K562 (cell line): ENCODE results near the gene PRR7. TPM values are rescaled to one million over a fixed set of nuclear protein-coding genes. Genes with fewer than 3 reads are reported as not detected.

Experiments
- EP400 ChIP-seq: fragments of 450-650 bp; IDR thresholded peaks from 2 replicates; pipeline ENCODE4 v1.6.1; 2017; ENCODE audit warnings: antibody characterized with exemption, mild to moderate bottlenecking, moderate library complexity
- JUND ChIP-seq, 2 experiments: IDR thresholded peaks; 2 replicates in 1 of 2; 3 replicates in 1 of 2; pipeline ENCODE4 v1.6.1; 2011; ENCODE audit warnings: borderline replicate concordance in 2 of 2, low read depth in 2 of 2, low read length in 2 of 2, improper control_type of control experiment in 1 of 2, missing biosample characterization in 1 of 2, missing genetic modification characterization in 1 of 2, missing genetic modification reagents in 1 of 2
- L3MBTL2 ChIP-seq: fragments of 450-650 bp; IDR thresholded peaks from 2 replicates; pipeline ENCODE4 v1.6.1; 2016; ENCODE audit warnings: mild to moderate bottlenecking, moderate library complexity
- MCM3 ChIP-seq: fragments of 450-650 bp; IDR thresholded peaks from 2 replicates; pipeline ENCODE4 v1.6.1; 2016
- MTA2 ChIP-seq: fragments of 450-650 bp; IDR thresholded peaks from 2 replicates; pipeline ENCODE4 v1.6.1; 2016; ENCODE audit warnings: low read depth
- NRF1 ChIP-seq, 2 experiments: fragments of 450-650 bp; IDR thresholded peaks in 1 of 2; conservative IDR thresholded peaks in 1 of 2; 2 replicates each; pipeline ENCODE4 v1.6.1; 2014; ENCODE audit warnings: mild to moderate bottlenecking in 2 of 2
- PATZ1 ChIP-seq: fragments of 250-450 bp; sonication (Bioruptor Pico); IDR thresholded peaks from 2 replicates; pipeline ENCODE4 v1.5.0; 2020; ENCODE audit warnings: mild to moderate bottlenecking, borderline replicate concordance
- PRDM10 ChIP-seq: fragments of 450-650 bp; IDR thresholded peaks from 2 replicates; pipeline ENCODE4 v1.6.1; 2018; ENCODE audit not compliant: partially characterized antibody
- SIN3A ChIP-seq, 2 experiments: fragments of 150-350 bp in 1 of 2; IDR thresholded peaks; 2 replicates each; pipeline ENCODE4 v1.6.1; 2011 to 2016; ENCODE audit warnings: borderline replicate concordance in 2 of 2, low read depth in 2 of 2, low read length in 2 of 2, mild to moderate bottlenecking in 2 of 2, moderate library complexity in 2 of 2; ENCODE audit not compliant: control insufficient read depth in 1 of 2
- TAF1 ChIP-seq: IDR thresholded peaks from 2 replicates; pipeline ENCODE4 v1.6.1; 2011; ENCODE audit warnings: mild to moderate bottlenecking, low read length, moderate library complexity; ENCODE audit not compliant: insufficient read depth, control insufficient read depth, severe bottlenecking; ENCODE audit errors: extremely low read depth
- UBTF ChIP-seq, 2 experiments: IDR thresholded peaks; 2 replicates each; pipeline ENCODE4 v1.6.1; 2012; ENCODE audit warnings: improper control_type of control experiment in 2 of 2, low read depth in 2 of 2, low read length in 2 of 2, borderline replicate concordance in 1 of 2
- YY1 ChIP-seq, 3 experiments: IDR thresholded peaks; 2 replicates each; pipeline ENCODE4 v1.6.1; 2011; ENCODE audit warnings: low read length in 2 of 3, mild to moderate bottlenecking in 2 of 3, moderate library complexity in 2 of 3, borderline replicate concordance in 1 of 3, control low read depth in 1 of 3, low read depth in 1 of 3; ENCODE audit not compliant: insufficient read depth in 3 of 3, insufficient replicate concordance in 2 of 3, control insufficient read depth in 1 of 3, insufficient read length in 1 of 3; ENCODE audit errors: extremely low read depth in 1 of 3
- polyA plus RNA-seq, 8 experiments: library from polyadenylated mRNA; depleted of rRNA in 4 of 8; stranded (reverse) in 5 of 8; unstranded in 3 of 8; fragments of >200 nt; fragmentation: Nextera tagmentation in 2 of 8; fragmentation: Illumina TruSeq in 1 of 8; extraction: Ambion mirVana in 2 of 8; extraction: Trizol in 1 of 8; gene quantifications; 2 replicates each; pipeline versions ENCODE4 v1.2.1 to v1.2.3, GENCODE V29; 2011 to 2014; ENCODE audit warnings: inconsistent platforms in 1 of 8, missing spikeins in 1 of 8
- total RNA-seq, 7 experiments: library from RNA; depleted of rRNA in 6 of 7; stranded (reverse); fragments of >200 nt in 6 of 7; fragmentation: Illumina TruSeq in 2 of 7; extraction: Trizol in 2 of 7; gene quantifications; 2 replicates each; pipeline versions ENCODE4 v1.2.1 to v1.2.3, GENCODE V29; 2011 to 2021; ENCODE audit warnings: low replicate concordance in 1 of 7
- TF ChIP-seq, protein P1 (sequence below), 2 experiments: IDR thresholded peaks; 2 replicates each; pipeline ENCODE4 v1.6.1; 2011; ENCODE audit warnings: borderline replicate concordance in 1 of 2, control low read depth in 1 of 2, low read depth in 1 of 2, low read length in 1 of 2, mild to moderate bottlenecking in 1 of 2, mixed read lengths in 1 of 2, moderate library complexity in 1 of 2; ENCODE audit not compliant: insufficient read depth in 1 of 2, insufficient read length in 1 of 2, poor library complexity in 1 of 2, severe bottlenecking in 1 of 2; ENCODE audit errors: extremely low read depth in 1 of 2

PRR7 gene
- total and polyA plus RNA-seq, 9 of the 15 experiments (the other 6 are each of a cell fraction or from before 2014, with no cell fraction given): 0.80 to 11.3 (median 10.4) TPM; not detected in 4

DNA sequence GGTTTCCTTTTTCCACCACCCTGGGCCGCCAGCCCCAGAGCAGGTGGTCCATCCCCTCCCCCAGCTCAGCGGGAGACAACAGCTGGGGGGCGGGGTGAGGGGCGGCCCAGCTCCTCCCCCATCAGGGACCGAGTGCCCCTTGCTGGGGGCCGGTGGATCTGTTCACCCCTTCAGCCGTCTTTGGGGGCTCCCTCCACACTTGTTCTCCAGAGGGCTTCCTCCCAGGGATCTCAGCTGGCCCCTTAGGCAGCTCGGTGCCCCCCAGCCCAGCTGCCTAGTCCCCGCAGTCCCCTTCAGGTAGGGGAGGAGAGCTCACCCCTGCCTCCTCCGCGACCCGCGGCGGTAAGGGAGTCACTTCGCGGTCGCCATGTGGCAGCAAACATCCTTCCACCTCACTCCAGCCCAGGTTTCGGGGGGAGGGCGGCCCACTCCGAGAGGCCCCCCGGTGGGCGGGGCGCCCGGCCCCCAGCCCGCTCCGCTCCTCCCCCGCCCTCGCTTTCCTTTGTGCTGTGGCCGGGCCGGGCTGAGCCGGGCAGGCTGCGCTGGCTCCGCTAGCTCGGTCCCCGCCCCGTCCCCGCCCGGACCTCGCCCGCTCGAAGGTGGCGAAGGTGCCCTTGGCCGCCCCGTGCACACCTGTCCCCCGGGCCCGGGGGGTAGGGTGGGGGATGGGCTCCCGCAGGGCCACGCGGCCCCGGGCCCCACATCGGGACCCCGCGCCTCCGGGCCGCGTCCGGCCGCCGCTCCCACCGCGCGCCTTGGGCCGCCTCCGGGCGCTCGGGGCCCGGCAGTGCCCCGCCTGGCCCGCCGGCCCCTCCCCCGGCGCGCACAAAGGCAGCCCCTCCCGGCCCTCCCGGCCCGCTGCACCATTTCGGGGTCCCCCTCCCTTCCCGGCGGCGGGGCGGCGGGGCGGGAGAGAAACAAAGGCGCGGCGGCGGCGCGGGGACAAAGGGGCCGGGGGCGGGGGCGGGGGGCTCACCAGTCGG is 26.1 kb downstream of the PRR7 start (continued):
- TF ChIP-seq PRDM10 (no peak), JUND (IDR thresholded peaks at IDR 0.05; ENCODE audit: borderline replicate concordance, low read depth, low read length) (no peak), JUND (tag; IDR thresholded peaks at IDR 0.05; ENCODE audit: borderline replicate concordance, low read depth, low read length) (no peak), NRF1 (conservative IDR thresholded peaks at IDR 0.05 in 1 of 2, IDR thresholded peaks at IDR 0.05 in 1 of 2) (peak in 1 of 2 experiments; percentile 15; a peak in 1 of 4 replicates), MTA2 (no peak), MCM3 (no peak), YY1 (IDR thresholded peaks at IDR 0.05; ENCODE audit: borderline replicate concordance in 1 of 3, control insufficient read depth in 1 of 3, extremely low read depth in 1 of 3, insufficient read depth in 3 of 3, insufficient read length in 1 of 3, insufficient replicate concordance in 2 of 3, low read depth in 1 of 3, low read length in 2 of 3) (peak in 1 of 3 experiments; percentile 33), TAF1 (peak; percentile 34), SIN3A (IDR thresholded peaks at IDR 0.05; ENCODE audit: borderline replicate concordance in 2 of 2, control insufficient read depth in 1 of 2, low read depth in 2 of 2, low read length in 2 of 2) (0 out of 4 replicates have a peak, but pooled peaks have one; percentile 30 to 42), PATZ1 (no peak), EP400 (peak; percentile 43; the same call in 1 of the 2 replicates), L3MBTL2 (peak; percentile 50), UBTF (IDR thresholded peaks at IDR 0.05; ENCODE audit: borderline replicate concordance in 1 of 2, low read depth in 2 of 2, low read length in 2 of 2) (no peak)
- TF ChIP-seq, protein P1, sequence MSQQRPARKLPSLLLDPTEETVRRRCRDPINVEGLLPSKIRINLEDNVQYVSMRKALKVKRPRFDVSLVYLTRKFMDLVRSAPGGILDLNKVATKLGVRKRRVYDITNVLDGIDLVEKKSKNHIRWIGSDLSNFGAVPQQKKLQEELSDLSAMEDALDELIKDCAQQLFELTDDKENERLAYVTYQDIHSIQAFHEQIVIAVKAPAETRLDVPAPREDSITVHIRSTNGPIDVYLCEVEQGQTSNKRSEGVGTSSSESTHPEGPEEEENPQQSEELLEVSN (IDR thresholded peaks at IDR 0.05; ENCODE audit: borderline replicate concordance in 1 of 2, extremely low read depth in 1 of 2, insufficient read depth in 1 of 2, insufficient read length in 1 of 2, low read depth in 1 of 2, low read length in 1 of 2, poor library complexity in 1 of 2, severe bottlenecking in 1 of 2): peak in 1 of 2 experiments; percentile 55
